ENCODE measurements around the gene TBC1D8. TPM values are rescaled to one million over a fixed set of nuclear protein-coding genes. Genes with fewer than 3 reads are reported as not detected.

Gene TBC1D8
- total and polyA plus RNA-seq, 7 donors, result 8.7 to 163 (median 50.4) TPM

DNA sequence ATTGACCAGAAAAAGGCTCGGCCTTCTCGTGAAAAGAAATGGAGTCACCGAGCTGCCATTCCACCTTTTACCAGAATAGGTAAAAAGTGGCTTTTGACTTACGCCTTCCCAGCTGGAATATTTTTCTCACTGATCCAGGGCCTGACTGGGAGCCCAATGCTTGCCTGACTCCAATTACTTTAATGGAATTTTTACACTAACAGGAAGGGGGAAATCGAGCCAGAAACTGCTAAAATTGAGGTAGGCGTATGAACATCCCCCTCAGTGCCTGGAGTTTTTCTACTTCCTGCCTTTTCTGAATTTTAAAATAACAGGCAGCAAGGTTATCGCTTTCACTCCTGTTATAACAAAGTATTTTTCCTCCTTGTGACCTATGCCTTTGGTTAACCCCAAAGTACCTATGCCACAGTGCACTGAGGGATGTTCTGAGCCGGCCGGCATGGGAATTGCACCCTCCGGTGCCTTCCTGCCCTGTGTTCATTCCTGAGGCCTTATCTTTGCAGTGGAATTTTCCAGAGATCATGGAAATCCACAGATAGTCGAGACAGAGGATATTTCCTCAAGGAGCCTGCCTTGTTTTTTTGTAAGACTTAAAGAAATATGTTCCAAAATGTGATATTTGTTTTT lies 167.4 kb downstream of the TBC1D8 start:
- intact Hi-C loops (cut with DNase I), result loop anchor here in 1 of 2 donors (2.0 to 10.0 kb wide), 3 partner anchors 169 to 377 kb away; no protein-coding TSS in a partner anchor
- no peak for ATAC-seq
- Histone ChIP-seq H3K27ac (no peak overlapping the region), H3K36me3 (ENCODE audit: insufficient read depth in 1 of 2, low read depth in 1 of 2) (peaks cover 0 to 36% of the 10 kb centered on the region in 2 donors), H3K9me3 (no peaks in the 10 kb centered on the region), H3K4me3 (no peak overlapping the region), H3K4me1 (no peaks in the 10 kb centered on the region), H3K27me3 (ENCODE audit: insufficient read depth in 3 of 3, low read length in 2 of 3) (no peaks in the 10 kb centered on the region)
- DNase-seq, result no peak
- 77 to 82% (median 80%) methylated on average over 11 of the region's 11 CpGs for WGBS, 3 donors
- TF ChIP-seq, protein P1, sequence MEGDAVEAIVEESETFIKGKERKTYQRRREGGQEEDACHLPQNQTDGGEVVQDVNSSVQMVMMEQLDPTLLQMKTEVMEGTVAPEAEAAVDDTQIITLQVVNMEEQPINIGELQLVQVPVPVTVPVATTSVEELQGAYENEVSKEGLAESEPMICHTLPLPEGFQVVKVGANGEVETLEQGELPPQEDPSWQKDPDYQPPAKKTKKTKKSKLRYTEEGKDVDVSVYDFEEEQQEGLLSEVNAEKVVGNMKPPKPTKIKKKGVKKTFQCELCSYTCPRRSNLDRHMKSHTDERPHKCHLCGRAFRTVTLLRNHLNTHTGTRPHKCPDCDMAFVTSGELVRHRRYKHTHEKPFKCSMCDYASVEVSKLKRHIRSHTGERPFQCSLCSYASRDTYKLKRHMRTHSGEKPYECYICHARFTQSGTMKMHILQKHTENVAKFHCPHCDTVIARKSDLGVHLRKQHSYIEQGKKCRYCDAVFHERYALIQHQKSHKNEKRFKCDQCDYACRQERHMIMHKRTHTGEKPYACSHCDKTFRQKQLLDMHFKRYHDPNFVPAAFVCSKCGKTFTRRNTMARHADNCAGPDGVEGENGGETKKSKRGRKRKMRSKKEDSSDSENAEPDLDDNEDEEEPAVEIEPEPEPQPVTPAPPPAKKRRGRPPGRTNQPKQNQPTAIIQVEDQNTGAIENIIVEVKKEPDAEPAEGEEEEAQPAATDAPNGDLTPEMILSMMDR (IDR thresholded peaks at IDR 0.05), result no peak

DNA sequence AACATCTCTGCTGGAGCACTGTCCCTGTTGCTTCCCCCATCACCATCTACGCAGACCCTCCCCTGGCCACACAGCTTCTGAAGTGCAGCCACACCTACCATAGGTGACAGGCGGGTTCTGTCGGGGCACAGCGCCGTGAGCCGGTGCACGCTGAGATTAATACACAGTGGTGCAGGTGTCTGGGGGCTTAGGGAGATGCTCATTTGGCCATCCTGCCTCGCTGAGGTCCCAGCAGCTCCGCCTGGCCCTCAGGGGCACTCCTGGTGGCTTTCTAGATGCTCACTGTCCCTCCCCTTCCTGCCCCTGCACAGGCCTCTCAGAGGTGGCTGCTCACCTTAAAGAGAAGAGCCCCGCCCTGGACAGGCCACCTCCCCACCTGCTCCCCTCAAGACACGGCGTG lies 168.0 kb downstream of the TBC1D8 start:
- 92 to 95% (median 93%) methylated on average over 12 of the region's 12 CpGs for WGBS, 3 donors
- Histone ChIP-seq H3K27ac (no peak overlapping the region), H3K9me3 (no peaks in the 10 kb centered on the region), H3K27me3 (ENCODE audit: insufficient read depth in 3 of 3, low read length in 2 of 3) (no peaks in the 10 kb centered on the region), H3K4me3 (no peak overlapping the region), H3K4me1 (no peaks in the 10 kb centered on the region), H3K36me3 (ENCODE audit: insufficient read depth in 1 of 2, low read depth in 1 of 2) (peaks cover 0 to 40% of the 10 kb centered on the region in 2 donors)
- ATAC-seq, result no peak
- no peak for DNase-seq
- intact Hi-C loops (cut with DNase I), result loop anchor here in 1 of 2 donors (5.0 to 10.0 kb wide), 2 partner anchors 168 to 256 kb away; no protein-coding TSS in a partner anchor
- TF ChIP-seq, protein P1 (IDR thresholded peaks at IDR 0.05), result no peak

DNA sequence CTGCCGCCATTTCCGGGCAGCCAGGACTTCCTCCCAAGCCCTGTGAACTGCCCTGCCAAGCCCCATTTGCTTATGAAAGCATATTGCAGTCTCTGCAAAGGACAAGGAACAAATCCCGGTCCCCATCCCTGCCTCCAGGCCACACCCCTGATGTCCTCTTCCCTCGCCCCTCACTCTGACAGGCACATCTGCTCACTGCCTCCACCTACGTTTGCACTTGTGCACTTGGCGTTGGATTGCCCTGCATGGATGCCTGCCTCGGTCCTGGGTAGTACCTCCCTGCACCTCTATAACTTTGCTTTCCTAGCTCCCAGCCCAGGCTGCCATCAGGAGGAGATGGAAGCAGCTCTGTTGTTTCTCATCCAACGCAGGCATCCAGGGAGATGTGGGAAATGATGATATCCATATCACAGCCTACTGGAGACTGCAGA lies 168.7 kb downstream of the TBC1D8 start:
- Histone ChIP-seq H3K4me1 (no peaks in the 10 kb centered on the region), H3K9me3 (no peaks in the 10 kb centered on the region), H3K27me3 (ENCODE audit: insufficient read depth in 3 of 3, low read length in 2 of 3) (no peaks in the 10 kb centered on the region), H3K27ac (no peak overlapping the region), H3K36me3 (ENCODE audit: insufficient read depth in 1 of 2, low read depth in 1 of 2) (peaks cover 0 to 39% of the 10 kb centered on the region in 2 donors), H3K4me3 (no peak overlapping the region)
- no peak for DNase-seq
- 69 to 77% (median 73%) methylated on average over 8 of the region's 8 CpGs for whole genome bisulfite sequencing, 3 donors
- ATAC-seq, result no peak
- intact Hi-C loops (cut with DNase I), result loop anchor here in 1 of 2 donors (5.0 to 10.0 kb wide), 2 partner anchors 168 to 255 kb away; no protein-coding TSS in a partner anchor
- TF ChIP-seq, protein P1 (IDR thresholded peaks at IDR 0.05), result no peak

DNA sequence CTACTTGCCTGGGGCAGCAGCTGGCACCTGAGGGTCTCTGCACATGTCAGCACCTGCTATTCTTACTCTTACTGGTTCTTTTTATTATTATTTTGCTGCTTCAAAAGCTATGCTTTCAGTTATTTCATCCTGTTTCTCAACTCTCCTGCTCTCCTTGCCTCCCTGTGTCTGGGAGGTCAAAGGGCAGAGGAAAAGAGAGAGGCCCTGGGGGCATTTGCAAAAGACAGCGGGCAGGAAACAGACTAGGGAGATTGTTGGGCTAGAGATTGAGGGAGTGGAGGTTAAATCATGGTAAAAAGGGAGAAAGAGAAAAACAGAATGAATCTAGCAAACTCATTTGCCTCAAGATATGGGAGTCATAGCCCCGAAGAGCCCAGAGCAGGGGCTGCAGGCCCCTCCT lies 170.2 kb downstream of the TBC1D8 start:
- H3K27ac ChIP-seq, result no peak overlapping the region
- 90 to 93% (median 91%) methylated on average over 2 of the region's 2 CpGs for WGBS, 3 donors
- ATAC-seq, result no peak
- no peak for DNase-seq
- H3K36me3 ChIP-seq (ENCODE audit: insufficient read depth in 1 of 2, low read depth in 1 of 2), result peaks cover 0 to 52% of the 10 kb centered on the region in 2 donors
- no peaks in the 10 kb centered on the region for H3K27me3 ChIP-seq (ENCODE audit: insufficient read depth in 3 of 3, low read length in 2 of 3)
- no peak overlapping the region for H3K4me3 ChIP-seq
- intact Hi-C loops (cut with DNase I), result loop anchor here in 1 of 2 donors (5.0 to 10.0 kb wide), 2 partner anchors 166 to 254 kb away; no protein-coding TSS in a partner anchor
- H3K4me1 ChIP-seq, result no peaks in the 10 kb centered on the region
- no peaks in the 10 kb centered on the region for H3K9me3 ChIP-seq
- TF ChIP-seq, protein P1 (IDR thresholded peaks at IDR 0.05), result no peak

Measured in psoas muscle (tissue), 8 donors.